ENCODE results near the gene GAL3ST2. TPM values are rescaled to one million over a fixed set of nuclear protein-coding genes. Genes with fewer than 3 reads are reported as not detected.
"Not testable (repeated sequence)": the region's sequence is repeated elsewhere in the genome, so short reads cannot be mapped to it uniquely, and the experiment has no call there.

GAL3ST2 gene
- total RNA-seq, 4 donors from 2014 or later = 50.8 to 364 (median 76.0) TPM

GRCh38 chr2:241820625-241821384 lies 44.2 kb downstream of the GAL3ST2 start:
- Histone ChIP-seq H3K27me3 (peaks cover 3% of the 10 kb centered on the region), H3K4me3 (no peak overlapping the region), H3K4me1 (peaks cover 4 to 21% (median 12%) of the 10 kb centered on the region in 4 donors), H3K27ac (no peak overlapping the region), H3K36me3 (no peaks in the 10 kb centered on the region), H3K9me3 (no peaks in the 10 kb centered on the region)
- intact Hi-C loops (cut with DNase I; ENCODE audit: low total_unique reads) = no loop called here
- in situ Hi-C loops (cut with MboI; ENCODE audit: low pct_ligation_motif_present in 1 of 4, low pct_unique_long_range_greater_than_20kb in 1 of 4, low sequenced_read_pairs in 3 of 4) = no loop called here
- TF ChIP-seq POLR2AphosphoS5 (IDR thresholded peaks at IDR 0.05) = no peak
- DNase-seq = peak; percentile 7
- 83 to 85% methylated on average over 5 to 29 of the region's 31 CpGs for WGBS, 2 donors (ENCODE audit: low coverage in 1 of 2)

GRCh38 chr2:241821460-241822263 lies 45.0 kb downstream of the GAL3ST2 start:
- 78 to 80% methylated on average over 3 to 28 of the region's 28 CpGs for WGBS, 2 donors (ENCODE audit: low coverage in 1 of 2)
- intact Hi-C loops (cut with DNase I; ENCODE audit: low total_unique reads) (no loop called here), in situ Hi-C loops (cut with MboI; ENCODE audit: low pct_ligation_motif_present in 1 of 4, low pct_unique_long_range_greater_than_20kb in 1 of 4, low sequenced_read_pairs in 3 of 4) (no loop called here)
- TF ChIP-seq CTCF (IDR thresholded peaks at IDR 0.05) = no peak
- no peak for TF ChIP-seq POLR2AphosphoS5 (IDR thresholded peaks at IDR 0.05)
- no peak for TF ChIP-seq POLR2A (IDR thresholded peaks at IDR 0.05)
- TF ChIP-seq EP300 (IDR thresholded peaks at IDR 0.05; ENCODE audit: low read depth) = no peak
- no peaks in the 10 kb centered on the region for H3K36me3 ChIP-seq
- H3K27ac ChIP-seq = no peak overlapping the region
- no peaks in the 10 kb centered on the region for H3K9me3 ChIP-seq
- no peak overlapping the region for H3K4me3 ChIP-seq
- peaks cover 3% of the 10 kb centered on the region for H3K27me3 ChIP-seq
- DNase-seq = peak; percentile 7
- H3K4me1 ChIP-seq = peaks cover 4 to 21% (median 12%) of the 10 kb centered on the region in 4 donors

- Histone ChIP-seq H3K4me3 (no peak overlapping the region), H3K9me3 (peaks cover 2 to 5% of the 10 kb centered on the region in 2 donors), H3K36me3 (no peaks in the 10 kb centered on the region), H3K4me1 (peaks cover 4 to 15% (median 10%) of the 10 kb centered on the region in 4 donors), H3K27me3 (peaks cover 3% of the 10 kb centered on the region), H3K27ac (no peak overlapping the region)
- in situ Hi-C loops (cut with MboI; ENCODE audit: low pct_ligation_motif_present in 1 of 4, low pct_unique_long_range_greater_than_20kb in 1 of 4, low sequenced_read_pairs in 3 of 4) = no loop called here
- no peak for DNase-seq
- TF ChIP-seq POLR2A (IDR thresholded peaks at IDR 0.05) = no peak
- TF ChIP-seq EP300 (IDR thresholded peaks at IDR 0.05; ENCODE audit: low read depth) = no peak
- TF ChIP-seq POLR2AphosphoS5 (IDR thresholded peaks at IDR 0.05) = no peak
- no peak for TF ChIP-seq CTCF (IDR thresholded peaks at IDR 0.05)
- intact Hi-C loops (cut with DNase I; ENCODE audit: low total_unique reads) = no loop called here
- 52 to 80% methylated on average over 6 to 14 of the region's 14 CpGs for WGBS, 2 donors (ENCODE audit: low coverage in 1 of 2)
Measured at GRCh38 chr2:241822264-241822623, 45.6 kb downstream of the GAL3ST2 start.

GRCh38 chr2:241823531-241824437 lies 47.2 kb downstream of the GAL3ST2 start:
- H3K4me1 ChIP-seq; H3K27me3 ChIP-seq; intact Hi-C loops (cut with DNase I; ENCODE audit: low total_unique reads); in situ Hi-C loops (cut with MboI; ENCODE audit: low pct_ligation_motif_present in 1 of 4, low pct_unique_long_range_greater_than_20kb in 1 of 4, low sequenced_read_pairs in 3 of 4); H3K9me3 ChIP-seq; DNase-seq; H3K36me3 ChIP-seq; H3K4me3 ChIP-seq; H3K27ac ChIP-seq: not testable (repeated sequence)
- WGBS, 2 donors (ENCODE audit: low coverage in 1 of 2) = 92% methylated on average over 21 to 45 of the region's 45 CpGs
